ENCODE results near the gene WDR41.
"Not testable (repeated sequence)": the region's sequence is repeated elsewhere in the genome, so short reads cannot be mapped to it uniquely, and the experiment has no call there.

The WDR41 gene

DNA sequence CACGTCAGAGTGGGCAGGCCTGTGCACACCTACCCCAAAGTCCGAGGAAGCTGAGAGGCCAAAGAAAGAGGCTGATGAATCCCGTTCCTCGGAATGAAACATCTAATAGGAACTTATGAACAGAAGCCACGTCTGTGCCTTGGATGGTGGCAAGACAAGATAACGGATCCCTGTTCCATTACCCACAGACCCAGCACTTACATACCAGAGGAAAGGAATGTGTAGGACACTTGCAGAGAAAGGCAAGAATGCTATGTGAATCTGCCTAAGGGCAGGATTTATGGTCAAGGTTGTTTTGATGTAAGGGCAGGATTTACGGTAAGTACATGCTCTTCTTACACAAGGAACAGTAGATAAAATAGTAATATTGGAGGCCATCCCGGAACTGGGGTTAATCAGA lies 93.2 kb downstream of the WDR41 start:
- no peak for DNase-seq

DNA sequence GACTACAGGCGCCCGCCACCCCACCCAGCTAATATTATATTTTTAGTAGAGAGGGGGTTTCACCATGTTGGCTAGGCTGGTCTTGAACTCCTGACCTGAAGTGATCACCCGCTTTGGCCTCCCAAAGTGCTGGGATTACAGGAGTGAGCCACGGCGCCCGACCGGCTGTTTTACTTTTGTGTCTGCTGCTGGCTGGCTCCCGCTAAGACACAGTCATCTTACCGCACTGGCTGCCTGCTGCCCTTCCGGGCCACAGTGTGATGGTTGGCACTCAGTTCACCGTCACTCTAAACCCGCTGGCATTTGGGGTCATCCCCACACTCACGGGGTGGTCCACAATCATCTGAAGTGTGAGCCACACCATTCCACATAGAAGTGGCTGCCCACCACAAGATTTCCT lies 93.7 kb downstream of the WDR41 start:
- DNase-seq: no peak

DNA sequence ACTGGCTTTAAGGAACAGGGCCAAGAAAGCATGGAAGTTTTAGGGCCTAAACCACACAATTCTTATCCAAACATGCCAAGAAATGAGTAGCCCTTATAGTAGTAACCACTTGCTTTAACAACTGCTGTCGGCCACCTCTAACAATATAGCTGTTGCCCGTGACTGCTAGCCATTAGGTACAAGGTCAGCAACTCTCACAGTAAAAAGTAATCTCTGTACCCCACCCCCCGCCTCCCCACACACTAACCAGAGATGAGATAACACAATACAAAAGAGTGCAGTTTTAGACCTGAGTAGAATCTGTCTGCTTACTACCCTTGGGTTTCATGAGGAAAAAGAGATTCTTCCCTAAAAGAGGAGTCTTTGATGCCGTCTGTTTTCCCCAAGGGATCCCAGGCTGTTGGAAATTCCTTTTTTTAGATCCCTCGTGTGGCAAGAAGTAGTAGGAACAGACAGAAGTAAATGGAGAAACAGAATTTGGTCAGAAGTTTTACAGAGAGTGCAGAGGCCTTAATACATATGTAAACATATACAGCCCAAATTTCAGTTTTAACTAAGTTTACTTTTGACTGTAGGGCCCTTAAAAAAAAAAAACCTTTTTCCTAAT lies 94.3 kb downstream of the WDR41 start:
- no peak for DNase-seq

- DNase-seq: no peak
Measured at GRCh38 chr5:77396017-77396416, 96.1 kb downstream of the WDR41 start.

DNA sequence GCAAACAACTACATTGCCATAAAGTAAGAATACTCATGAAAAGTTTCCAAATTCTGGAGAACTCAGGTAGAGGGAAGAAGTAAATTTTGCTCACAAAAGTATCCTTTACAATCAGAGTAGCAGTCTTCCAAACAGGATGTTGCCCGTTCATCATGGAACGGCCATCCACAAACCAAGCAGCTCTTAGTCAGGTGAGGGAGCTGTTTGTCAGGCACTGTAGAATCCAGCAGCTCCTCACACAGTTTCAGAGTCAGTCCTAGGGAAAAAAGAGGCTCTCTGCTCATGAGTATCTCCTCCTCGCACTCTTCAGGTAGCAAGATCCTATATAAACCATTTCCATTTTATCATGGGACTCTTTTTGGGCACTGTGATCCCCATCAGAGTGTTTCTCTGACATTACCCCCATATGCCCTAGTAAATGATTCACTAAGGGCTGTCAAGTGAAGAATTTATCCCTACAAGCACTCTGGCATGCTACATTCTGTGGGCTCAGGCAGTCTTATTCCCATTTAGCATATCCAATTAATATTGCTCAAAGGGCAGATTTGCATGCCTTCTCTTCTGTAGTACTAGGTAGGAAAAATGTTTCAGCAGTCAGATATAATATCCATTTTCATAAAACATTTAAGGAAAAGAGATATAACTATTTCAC lies 97.9 kb downstream of the WDR41 start:
- no peak for DNase-seq

DNA sequence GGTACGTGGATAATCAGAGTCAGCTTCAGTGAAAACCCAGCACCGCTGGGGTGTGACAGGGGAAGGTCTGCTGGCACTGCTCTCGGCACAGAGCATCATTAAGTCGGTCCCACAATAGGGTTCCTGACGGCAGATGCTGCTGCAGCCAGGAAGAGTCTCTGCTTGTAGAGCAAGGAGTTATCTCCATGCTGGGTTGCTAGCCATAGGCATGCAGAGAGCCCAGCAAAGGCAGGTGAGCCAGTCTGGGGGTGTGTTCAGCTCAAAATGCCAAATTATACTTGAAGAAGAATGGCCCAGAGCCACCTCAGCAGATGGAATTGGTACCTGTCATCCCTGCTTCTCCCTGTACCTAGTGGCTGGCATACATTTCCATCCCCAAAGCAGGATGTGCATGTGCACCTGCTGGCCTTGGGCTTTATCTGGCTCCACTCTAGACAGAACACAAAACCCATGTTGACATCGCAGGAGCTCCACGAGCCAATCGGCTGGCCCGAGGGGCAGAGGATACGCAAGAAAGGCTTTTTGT lies 100.8 kb downstream of the WDR41 start:
- no peak for DNase-seq

DNA sequence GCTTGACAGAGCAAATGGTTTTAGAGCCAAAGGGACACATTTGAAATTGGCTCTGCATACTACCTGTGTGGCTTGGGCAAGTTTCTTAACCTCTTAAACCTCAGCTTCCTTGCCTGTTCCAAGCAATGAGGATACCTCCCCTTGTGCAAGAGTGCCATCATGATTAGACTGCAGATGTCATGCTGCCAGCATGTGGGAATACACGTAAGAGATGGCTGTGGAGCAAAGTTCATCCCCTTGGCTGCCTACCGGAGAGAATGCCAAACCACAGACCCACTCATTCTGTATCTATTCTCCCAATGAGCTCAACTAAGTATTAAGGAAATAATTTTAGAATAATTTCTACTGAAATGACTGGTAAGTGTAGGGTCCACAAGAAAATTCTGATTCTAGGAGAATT lies 101.3 kb downstream of the WDR41 start:
- no peak for DNase-seq

DNA sequence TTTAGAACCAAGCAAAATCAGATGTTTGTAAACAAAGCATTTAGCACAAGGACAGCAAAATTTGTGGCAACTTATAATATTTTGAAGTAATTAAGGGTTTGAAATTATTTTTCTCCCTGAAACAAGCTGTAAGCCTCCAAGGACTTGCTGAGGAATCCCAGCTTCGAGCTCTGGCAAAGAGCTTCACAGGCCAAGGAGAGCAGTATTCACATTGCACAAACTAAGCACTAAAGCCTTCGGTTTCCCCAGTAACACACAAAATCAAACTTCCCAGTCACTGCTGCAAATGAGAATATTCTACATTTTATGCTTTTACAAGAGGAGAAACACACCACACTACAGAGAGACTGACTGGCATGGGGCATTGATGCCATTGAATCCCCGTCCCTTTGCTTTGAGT lies 101.9 kb downstream of the WDR41 start:
- DNase-seq: no peak

DNA sequence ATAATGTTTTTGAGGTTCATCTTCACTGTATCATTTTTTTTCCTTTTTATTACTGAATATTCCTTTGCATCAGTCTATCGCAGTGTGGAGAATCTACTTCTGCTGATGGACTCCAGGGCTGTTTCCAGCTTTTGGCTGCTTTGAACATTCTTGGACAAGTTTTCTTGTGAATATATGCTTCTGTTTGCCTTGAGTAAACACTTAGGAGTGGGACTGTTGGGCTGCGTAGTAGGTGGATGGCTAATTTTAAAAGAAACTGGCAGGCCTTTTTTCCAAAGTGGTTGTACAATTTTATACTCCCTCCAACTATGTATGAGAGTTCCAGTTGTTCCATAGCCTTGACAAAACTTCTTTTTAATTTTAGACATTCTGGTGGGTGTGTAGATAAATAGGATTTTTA lies 102.4 kb downstream of the WDR41 start:
- DNase-seq: no peak

GRCh38 chr5:77386340-77386739 lies 105.8 kb downstream of the WDR41 start:
- not testable (repeated sequence) for DNase-seq

DNA sequence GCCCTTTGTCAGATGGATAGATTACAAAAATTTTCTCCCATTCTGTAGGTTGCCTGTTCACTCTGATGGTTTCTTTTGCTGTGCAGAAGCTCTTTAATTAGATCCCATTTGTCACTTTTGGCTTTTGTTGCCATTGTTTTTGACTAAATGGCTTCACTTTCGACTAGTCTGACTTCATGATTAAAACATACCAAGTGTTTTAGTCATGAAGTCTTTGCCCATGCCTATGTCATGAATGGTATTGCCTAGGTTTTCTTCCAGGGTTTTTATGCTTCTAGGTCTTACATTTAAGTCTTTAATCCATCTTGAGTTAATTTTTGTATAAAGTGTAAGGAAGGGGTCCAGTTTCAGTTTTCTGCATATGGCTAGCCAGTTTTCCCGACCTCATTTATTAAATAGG lies 108.8 kb downstream of the WDR41 start:
- DNase-seq: not testable (repeated sequence)

Data from CD4-positive, alpha-beta T cell treated with Interleukin-17A for 1 hour (primary cell).